ENCODE results near the gene STON2.
"Not testable (repeated sequence)": the region's sequence is repeated elsewhere in the genome, so short reads cannot be mapped to it uniquely, and the experiment has no call there.

Gene STON2

GRCh38 chr14:81382517-81383225 is 17.5 kb downstream of the STON2 start:
- DNase-seq, result no peak

- DNase-seq, result not testable (repeated sequence)
Observed at GRCh38 chr14:81380009-81380408, 20.1 kb downstream of the STON2 start.

GRCh38 chr14:81371802-81372201 is 28.3 kb downstream of the STON2 start:
- no peak for DNase-seq

GRCh38 chr14:81367563-81367962 is 32.6 kb downstream of the STON2 start:
- no peak for DNase-seq

- DNase-seq, result no peak
Observed at GRCh38 chr14:81366884-81367283, 33.2 kb downstream of the STON2 start.

GRCh38 chr14:81366214-81366613 is 33.9 kb downstream of the STON2 start:
- no peak for DNase-seq

- no peak for DNase-seq
Observed at GRCh38 chr14:81363746-81364378, 36.3 kb downstream of the STON2 start.

- no peak for DNase-seq
Observed at GRCh38 chr14:81353691-81354323, 46.3 kb downstream of the STON2 start.

GRCh38 chr14:81352413-81352812 is 47.7 kb downstream of the STON2 start:
- no peak for DNase-seq

GRCh38 chr14:81351205-81351604 is 48.9 kb downstream of the STON2 start:
- no peak for DNase-seq

- DNase-seq, result no peak
Observed at GRCh38 chr14:81350344-81351130, 49.6 kb downstream of the STON2 start.

GRCh38 chr14:81348061-81348460 is 52.1 kb downstream of the STON2 start:
- DNase-seq, result no peak

GRCh38 chr14:81345781-81346180 is 54.3 kb downstream of the STON2 start:
- no peak for DNase-seq

GRCh38 chr14:81344481-81345160 is 55.5 kb downstream of the STON2 start:
- no peak for DNase-seq

GRCh38 chr14:81343701-81344100 is 56.4 kb downstream of the STON2 start:
- no peak for DNase-seq

GRCh38 chr14:81342850-81343580 is 57.1 kb downstream of the STON2 start:
- DNase-seq, result no peak

- DNase-seq, result no peak
Observed at GRCh38 chr14:81341781-81342180, 58.3 kb downstream of the STON2 start.

GRCh38 chr14:81341370-81341769 is 58.8 kb downstream of the STON2 start:
- DNase-seq, result no peak

GRCh38 chr14:81340201-81340600 is 59.9 kb downstream of the STON2 start:
- no peak for DNase-seq

GRCh38 chr14:81337073-81337472 is 63.1 kb downstream of the STON2 start:
- no peak for DNase-seq

GRCh38 chr14:81336009-81336408 is 64.1 kb downstream of the STON2 start:
- no peak for DNase-seq

GRCh38 chr14:81332725-81333124 is 67.4 kb downstream of the STON2 start:
- no peak for DNase-seq

Data from kidney glomerular epithelial cell (primary cell).